Tibial nerve (tissue), 4 donors: ENCODE measurements around the gene SFXN4. TPM values are rescaled to one million over a fixed set of nuclear protein-coding genes. Genes with fewer than 3 reads are reported as not detected.
"Not testable (repeated sequence)": the region's sequence is repeated elsewhere in the genome, so short reads cannot be mapped to it uniquely, and the experiment has no call there.

Experiments used
- DNase-seq, 2 donors: peaks; one replicate each; pipeline ENCODE4 v3.0.0-alpha.2; 2019; ENCODE audit warnings: low spot score in 2 of 2
- H3K27ac ChIP-seq, 4 donors: fragments of 200-600 bp; sonication (generic) in 3 of 4; one replicate each; pipeline ENCODE4 v1.5.1; 2017 to 2019; ENCODE audit warnings: mild to moderate bottlenecking in 1 of 4
- H3K27me3 ChIP-seq, 2 donors: fragments of 200-600 bp; sonication (generic) in 1 of 2; one replicate each; pipeline versions ENCODE4 v1.5.1 to v1.6.0; 2017 to 2019
- H3K36me3 ChIP-seq, 3 donors: fragments of 200-600 bp; sonication (generic); one replicate each; pipeline ENCODE4 v1.5.1; 2018 to 2019
- H3K4me1 ChIP-seq, 4 donors: fragments of 200-600 bp; sonication (generic) in 3 of 4; one replicate each; pipeline ENCODE4 v1.5.1; 2017 to 2019
- H3K4me3 ChIP-seq, 4 donors: fragments of 200-600 bp; sonication (generic) in 3 of 4; one replicate each; pipeline ENCODE4 v1.5.1; 2017 to 2019; ENCODE audit warnings: mild to moderate bottlenecking in 1 of 4, moderate library complexity in 1 of 4
- H3K9me3 ChIP-seq, 4 donors: fragments of 200-600 bp; sonication (generic) in 3 of 4; one replicate each; pipeline ENCODE4 v1.5.1; 2017 to 2019
- CTCF ChIP-seq, 5 experiments: fragments of 200-600 bp in 3 of 5; fragments of 450-650 bp in 2 of 5; sonication (generic) in 3 of 5; IDR thresholded peaks; one replicate each; pipeline ENCODE4 v1.5.1; 2016 to 2019; ENCODE audit warnings: antibody characterized with exemption in 5 of 5, mild to moderate bottlenecking in 3 of 5, moderate library complexity in 2 of 5
- EP300 ChIP-seq, 2 donors: sonication (generic); formaldehyde crosslinking; IDR thresholded peaks; one replicate each; pipeline ENCODE4 v1.6.1; 2017; ENCODE audit warnings: antibody characterized with exemption in 2 of 2, mild to moderate bottlenecking in 1 of 2
- POLR2A ChIP-seq, 2 donors: fragments of 450-650 bp; IDR thresholded peaks; one replicate each; pipeline ENCODE4 v1.6.1; 2017; ENCODE audit warnings: antibody characterized with exemption in 2 of 2, mild to moderate bottlenecking in 2 of 2, moderate library complexity in 2 of 2
- WGBS, 2 donors: methylation state at CpG; one replicate each; pipeline ENCODE4 v1.1.5; 2018; 5-methylcytosine and 5-hydroxymethylcytosine counted together
- total RNA-seq, 4 donors: library from RNA; depleted of rRNA; stranded (reverse); fragments of >200 nt; gene quantifications; one replicate each; pipeline ENCODE4 v1.1.0, GENCODE V29; 2016

SFXN4 gene
- total RNA-seq, 4 donors from 2014 or later, result 12.7 to 301 (median 19.1) TPM

- Histone ChIP-seq H3K4me1 (peaks cover 0 to 26% (median 9%) of the 10 kb centered on the region in 4 donors), H3K9me3 (no peaks in the 10 kb centered on the region), H3K27ac (no peak overlapping the region), H3K36me3 (peaks cover 0 to 49% (median 0%) of the 10 kb centered on the region in 3 donors), H3K4me3 (no peak overlapping the region), H3K27me3 (no peaks in the 10 kb centered on the region)
- 55 to 59% methylated on average over 11 of the region's 11 CpGs for WGBS, 2 donors
- no peak for DNase-seq
- TF ChIP-seq CTCF (IDR thresholded peaks at IDR 0.05), result no peak
- TF ChIP-seq EP300 (IDR thresholded peaks at IDR 0.05), result no peak
- no peak for TF ChIP-seq POLR2A (IDR thresholded peaks at IDR 0.05)
These were observed 3.6 kb downstream of the SFXN4 start for GRCh38 chr10:119161680-119162451.

DNA sequence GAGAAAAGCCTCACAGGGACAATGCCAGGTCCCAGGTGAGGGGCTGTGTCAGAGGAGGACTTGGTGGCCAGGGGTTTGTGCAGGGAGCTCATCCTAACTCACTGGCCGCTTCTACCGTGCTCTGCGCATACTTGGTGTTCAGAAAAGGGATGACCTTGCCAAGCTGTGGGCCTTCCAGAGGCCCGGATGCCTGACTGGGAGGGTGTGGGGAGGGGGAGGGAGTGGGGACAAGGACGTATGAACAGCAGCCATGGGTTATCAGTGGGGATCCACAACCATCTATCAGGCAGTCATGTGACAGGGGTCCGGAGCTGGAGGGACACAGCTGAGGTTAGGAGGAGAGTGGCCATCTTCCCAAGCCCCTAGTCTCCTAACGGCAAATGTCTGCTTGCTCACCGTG is 6.2 kb downstream of the SFXN4 start:
- H3K9me3 ChIP-seq, result no peaks in the 10 kb centered on the region
- no peaks in the 10 kb centered on the region for H3K27me3 ChIP-seq
- H3K4me3 ChIP-seq, result no peak overlapping the region
- DNase-seq, result no peak
- peaks cover 0 to 74% (median 10%) of the 10 kb centered on the region in 3 donors for H3K36me3 ChIP-seq
- no peak overlapping the region for H3K27ac ChIP-seq
- 77 to 81% methylated on average over 8 of the region's 8 CpGs for WGBS, 2 donors
- H3K4me1 ChIP-seq, result peaks cover 0 to 7% (median 0%) of the 10 kb centered on the region in 4 donors
- TF ChIP-seq EP300 (IDR thresholded peaks at IDR 0.05), result no peak
- no peak for TF ChIP-seq POLR2A (IDR thresholded peaks at IDR 0.05)
- TF ChIP-seq CTCF (IDR thresholded peaks at IDR 0.05), result no peak

DNA sequence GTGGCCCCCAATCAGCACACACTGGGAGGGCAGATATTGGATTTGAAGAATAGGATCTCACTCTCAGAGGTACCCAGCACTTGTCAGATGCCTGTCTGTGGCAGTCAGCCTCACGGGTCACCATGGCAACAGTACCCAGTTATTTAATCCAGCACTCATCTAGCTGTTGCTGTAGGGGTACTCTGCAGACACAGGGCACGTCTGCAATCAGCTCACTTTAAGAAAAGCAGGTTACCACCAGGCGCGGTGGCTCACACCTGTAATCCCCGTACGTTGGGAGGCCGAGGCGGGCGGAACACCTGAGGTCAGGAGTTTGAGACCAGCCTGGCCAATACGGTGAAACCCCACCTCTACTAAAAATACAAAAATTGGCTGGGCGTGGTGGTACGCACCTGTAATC is 11.9 kb downstream of the SFXN4 start:
- Histone ChIP-seq H3K27me3 (no peaks in the 10 kb centered on the region), H3K36me3 (peaks cover 4 to 99% (median 25%) of the 10 kb centered on the region in 3 donors), H3K4me3 (no peak overlapping the region), H3K4me1 (no peaks in the 10 kb centered on the region), H3K9me3 (no peaks in the 10 kb centered on the region), H3K27ac (no peak overlapping the region)
- no peak for DNase-seq
- WGBS, 2 donors, result 95 to 98% methylated on average over 12 of the region's 12 CpGs
- TF ChIP-seq POLR2A (IDR thresholded peaks at IDR 0.05), result no peak
- TF ChIP-seq CTCF (IDR thresholded peaks at IDR 0.05), result no peak
- TF ChIP-seq EP300 (IDR thresholded peaks at IDR 0.05), result no peak

DNA sequence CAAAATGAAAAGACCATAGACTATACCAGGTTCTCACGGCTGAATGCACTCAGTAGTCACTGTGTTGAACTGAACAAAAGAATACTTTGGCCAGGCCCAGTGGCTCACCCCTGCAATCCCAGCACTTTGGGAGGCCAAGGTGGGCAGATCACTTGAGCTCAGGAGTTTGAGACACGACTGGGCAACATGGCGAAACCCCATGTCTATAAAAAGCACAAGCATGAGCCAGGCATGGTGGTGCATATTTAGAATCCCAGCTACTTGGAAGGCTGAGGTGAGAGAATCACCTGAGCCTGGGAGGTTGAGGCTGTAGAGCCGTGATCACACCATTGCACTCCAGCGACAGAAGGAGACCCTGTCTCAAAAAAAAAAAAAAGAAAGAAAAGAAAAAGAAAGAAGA is 12.5 kb downstream of the SFXN4 start:
- TF ChIP-seq EP300 (IDR thresholded peaks at IDR 0.05) (no peak), CTCF (IDR thresholded peaks at IDR 0.05) (no peak), POLR2A (IDR thresholded peaks at IDR 0.05) (no peak)
- H3K27me3 ChIP-seq, result no peaks in the 10 kb centered on the region
- no peak for DNase-seq
- no peaks in the 10 kb centered on the region for H3K4me1 ChIP-seq
- WGBS, 2 donors, result 88 to 95% methylated on average over 5 of the region's 5 CpGs
- H3K4me3 ChIP-seq, result no peak overlapping the region
- no peaks in the 10 kb centered on the region for H3K9me3 ChIP-seq
- H3K36me3 ChIP-seq, result peaks cover 4 to 98% (median 25%) of the 10 kb centered on the region in 3 donors
- no peak overlapping the region for H3K27ac ChIP-seq

- peaks cover 4 to 99% (median 25%) of the 10 kb centered on the region in 3 donors for H3K36me3 ChIP-seq
- not testable (repeated sequence) for DNase-seq, H3K9me3 ChIP-seq
These were observed 13.9 kb downstream of the SFXN4 start for GRCh38 chr10:119151601-119152000.

More at GRCh38 chr10:119151601-119152000, 13.9 kb downstream of the SFXN4 start:
- not testable (repeated sequence) for H3K27ac ChIP-seq, H3K4me1 ChIP-seq, H3K27me3 ChIP-seq, H3K4me3 ChIP-seq
- WGBS, 2 donors, result 97 to 98% methylated on average over 6 of the region's 6 CpGs
